H1 (cell line): ENCODE measurements around the gene HELZ2. TPM values are rescaled to one million over a fixed set of nuclear protein-coding genes. Genes with fewer than 3 reads are reported as not detected.

Source experiments
- BACH1 ChIP-seq: IDR thresholded peaks from 2 replicates; pipeline ENCODE4 v1.6.1; 2012; ENCODE audit warnings: low read length, improper control_type of control experiment
- CHD7 ChIP-seq: fragments of 300-600 bp; sonication (generic); IDR thresholded peaks from 2 replicates; pipeline ENCODE4 v1.7.1; 2012; ENCODE audit warnings: low read length, moderate library complexity, mild to moderate bottlenecking, inconsistent platforms; ENCODE audit not compliant: insufficient replicate concordance
- RFX5 ChIP-seq: IDR thresholded peaks from 2 replicates; pipeline ENCODE4 v1.6.1; 2011; ENCODE audit warnings: low read depth, low read length, improper control_type of control experiment, borderline replicate concordance
- SP4 ChIP-seq: IDR thresholded peaks from 2 replicates; pipeline ENCODE4 v1.6.1; 2012; ENCODE audit warnings: low read length, inconsistent platforms
- TAF7 ChIP-seq: optimal IDR thresholded peaks from 2 replicates; pipeline ENCODE3; 2011; ENCODE audit warnings: low read depth, mild to moderate bottlenecking, inconsistent platforms, low read length, moderate library complexity, borderline replicate concordance
- polyA plus RNA-seq, 7 experiments: library from polyadenylated mRNA; depleted of rRNA in 3 of 7; stranded (reverse) in 5 of 7; unstranded in 2 of 7; fragments of >200 nt in 5 of 7; fragments of 200-250 nt in 2 of 7; gene quantifications; 1 replicate in 5 of 7; 2 replicates in 1 of 7; 4 replicates in 1 of 7; pipeline versions ENCODE4 v1.2.1 to v1.2.3, GENCODE V29; 2011 to 2013; ENCODE audit warnings: missing spikeins in 2 of 7, mixed read lengths in 2 of 7
- total RNA-seq: library from RNA; stranded (reverse); fragmentation: NEBNext Ultra II Directional; extraction: Animal tissue kit (Norgen Biotek cat#: 25700); gene quantifications from 2 replicates; pipeline ENCODE4 v1.2.1, GENCODE V29; 2021

Gene HELZ2
- total and polyA plus RNA-seq, 2 of the 8 experiments (the other 6 are each of a cell fraction or from before 2014, with no cell fraction given): 7.9 to 17.5 TPM

- TF ChIP-seq CHD7 (no peak), RFX5 (no peak), SP4 (no peak), BACH1 (no peak), TAF7 (no peak)
Observed at GRCh38 chr20:63556873-63557478, 17.1 kb downstream of the HELZ2 start (continued).
